BJ (cell line): ENCODE measurements around the gene CFAP141. TPM values are rescaled to one million over a fixed set of nuclear protein-coding genes. Genes with fewer than 3 reads are reported as not detected.

ENCODE experiments used
- CTCF ChIA-PET: fragments of 350-600 bp; formaldehyde crosslinking; extraction: SDS; loops from one replicate; lab custom pipeline; 2021; ENCODE audit warnings: antibody characterized with exemption, inconsistent platforms; lab: Yijun Ruan, JAX
- POLR2A ChIA-PET: fragments of 300-600 bp; sonication (Branson Sonifier 250); formaldehyde crosslinking; extraction: SDS; loops from one replicate; lab custom pipeline; 2021; ENCODE audit warnings: antibody characterized with exemption; lab: Charles Lee
- DNase-seq: peaks from one replicate; pipeline ENCODE4 v3.0.0-alpha.2; 2011; ENCODE audit warnings: low read depth
- H3K27me3 ChIP-seq: 2 replicates; pipeline ENCODE4 v1.6.0; 2011; ENCODE audit warnings: low read length; ENCODE audit not compliant: control insufficient read depth, insufficient read depth
- H3K36me3 ChIP-seq: 2 replicates; pipeline ENCODE4 v1.5.1; 2011; ENCODE audit warnings: low read length; ENCODE audit not compliant: control insufficient read depth, insufficient read depth
- H3K4me3 ChIP-seq: 2 replicates; pipeline ENCODE4 v1.5.1; 2011; ENCODE audit warnings: low read depth, mild to moderate bottlenecking, control low read depth, low read length
- CTCF ChIP-seq: IDR thresholded peaks from 2 replicates; pipeline ENCODE4 v1.5.1; 2011; ENCODE audit warnings: low read depth, mild to moderate bottlenecking, control low read depth, inconsistent platforms, low read length, moderate library complexity; ENCODE audit not compliant: insufficient read depth
- polyA plus RNA-seq: library from polyadenylated mRNA; depleted of rRNA; stranded (reverse); fragments of >200 nt; gene quantifications from 2 replicates; pipeline ENCODE4 v1.2.3, GENCODE V29; 2011

Gene CFAP141
- polyA plus RNA-seq, 1 experiment, result not detected

- ChIA-PET CTCF (interaction anchor here (1.0 to 1.8 kb wide), 3 partner anchors 17 to 52 kb away, joined by 3 to 5 read pairs (median 3); no protein-coding TSS in a partner anchor), POLR2A (interaction anchor here (0.6 to 0.8 kb wide), 3 partner anchors 12 to 445 kb away, joined by 3 to 4 read pairs (median 3); partner anchors contain the start of gene SLC27A3)
- no peaks in the 10 kb centered on the region for H3K27me3 ChIP-seq
- TF ChIP-seq CTCF, result no peak
- H3K4me3 ChIP-seq, result peak within 1 kb of the TSS; percentile 84
- DNase-seq, result peak; percentile 96
- no peaks in the 10 kb centered on the region; the same call in 1 of the 2 replicates for H3K36me3 ChIP-seq
Measured at GRCh38 chr1:154220071-154220969, 14.2 kb upstream of the CFAP141 start, which contains the start of gene UBAP2L. Gene UBAP2L (plus strand): TSS chr1:154220955. CDS start chr1:154225124, 4,169 bp downstream.

DNA sequence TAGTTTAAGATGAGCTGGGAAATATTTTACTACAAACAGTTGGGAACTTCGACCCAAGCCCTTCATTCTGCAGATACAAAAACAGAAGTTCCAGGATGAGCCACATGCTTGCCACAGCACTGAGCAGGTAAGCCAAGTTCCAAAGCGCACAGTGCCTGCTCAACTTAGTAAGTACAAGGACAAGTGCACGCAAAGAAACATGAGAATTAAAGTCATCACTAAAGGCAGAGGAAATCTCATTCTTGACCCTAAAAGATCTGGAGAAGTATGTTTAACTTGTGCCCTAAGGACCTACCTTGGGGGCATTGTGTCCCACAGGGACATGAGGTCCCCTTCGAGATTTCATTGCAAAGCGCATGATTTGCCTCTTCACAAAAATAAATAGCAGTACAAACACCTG is 13.4 kb upstream of the CFAP141 start:
- no peaks in the 10 kb centered on the region; the same call in 1 of the 2 replicates for H3K36me3 ChIP-seq
- DNase-seq, result no peak
- POLR2A ChIA-PET, result no interaction called here
- peak overlapping the region; percentile 84 for H3K4me3 ChIP-seq
- TF ChIP-seq CTCF, result no peak
- CTCF ChIA-PET, result no interaction called here
- no peaks in the 10 kb centered on the region for H3K27me3 ChIP-seq

GRCh38 chr1:154218545-154218944 is 12.4 kb upstream of the CFAP141 start:
- Histone ChIP-seq H3K36me3 (peaks cover 3% of the 10 kb centered on the region), H3K4me3 (no peak overlapping the region), H3K27me3 (no peaks in the 10 kb centered on the region)
- ChIA-PET CTCF (interaction anchor here (1.3 kb wide), 1 partner anchor 19 kb away, joined by 6 read pairs; no protein-coding TSS in a partner anchor), POLR2A (no interaction called here)
- DNase-seq, result no peak
- no peak for TF ChIP-seq CTCF

DNA sequence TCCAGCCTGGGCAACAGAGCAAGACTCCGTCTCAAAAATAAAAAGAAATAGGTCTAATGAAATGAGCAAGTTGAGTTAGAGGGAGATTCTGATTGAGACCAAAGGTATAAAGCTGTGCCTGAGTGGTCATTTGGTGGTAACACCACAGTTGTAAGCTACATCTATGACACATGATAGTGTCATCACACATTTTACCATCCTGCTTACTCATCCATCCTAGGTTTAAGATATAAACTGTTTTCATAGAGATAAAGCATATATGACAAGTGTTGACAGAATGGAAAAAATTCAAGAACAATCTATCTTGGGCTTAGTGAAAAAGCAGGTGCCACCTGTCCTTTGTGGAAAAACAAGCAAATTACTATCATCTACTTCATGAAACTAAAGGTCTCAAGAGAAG is 7.1 kb upstream of the CFAP141 start:
- no peaks in the 10 kb centered on the region for H3K27me3 ChIP-seq
- POLR2A ChIA-PET, result no interaction called here
- CTCF ChIA-PET, result interaction anchor here (2.4 kb wide), 1 partner anchor 15 kb away, joined by 9 read pairs; no protein-coding TSS in a partner anchor
- no peak for DNase-seq
- no peak for TF ChIP-seq CTCF
- peaks cover 15% of the 10 kb centered on the region for H3K36me3 ChIP-seq
- H3K4me3 ChIP-seq, result no peak overlapping the region

DNA sequence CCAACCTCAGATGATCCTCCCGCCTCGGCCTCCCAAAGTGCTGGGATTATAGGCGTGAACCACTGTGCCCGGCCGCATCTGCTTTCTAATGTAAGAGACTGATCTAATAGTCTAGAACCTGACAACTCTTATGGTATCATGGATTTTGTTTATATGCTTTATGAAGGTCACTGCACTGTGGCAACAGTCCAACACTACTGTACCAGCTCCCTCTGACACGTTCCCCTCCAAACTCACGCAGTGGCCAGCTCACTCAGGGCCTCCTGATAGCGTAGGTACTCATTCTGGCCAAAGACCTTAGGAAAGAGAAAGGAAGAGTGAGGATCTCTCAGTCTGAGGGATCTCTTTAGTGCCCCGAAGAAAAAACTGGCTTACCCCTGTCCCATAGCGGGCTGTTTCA is 6.0 kb upstream of the CFAP141 start:
- POLR2A ChIA-PET, result no interaction called here

More for the DNA sequence above, 6.0 kb upstream of the CFAP141 start:
- Histone ChIP-seq H3K4me3 (no peak overlapping the region), H3K27me3 (no peaks in the 10 kb centered on the region), H3K36me3 (peaks cover 21% of the 10 kb centered on the region)
- TF ChIP-seq CTCF, result no peak
- CTCF ChIA-PET, result interaction anchor here (2.4 kb wide), 1 partner anchor 14 kb away, joined by 9 read pairs; no protein-coding TSS in a partner anchor
- no peak for DNase-seq
